ENCODE data around the gene NOS3. TPM values are rescaled to one million over a fixed set of nuclear protein-coding genes. Genes with fewer than 3 reads are reported as not detected.

The NOS3 gene
- total and polyA plus RNA-seq, 2 experiments from 2014 or later: 0.32 to 0.83 TPM

- TF ChIP-seq EZH2phosphoT487 (IDR thresholded peaks at IDR 0.05; ENCODE audit: insufficient read depth, low read depth): no peak
- no peak for TF ChIP-seq EZH2 (IDR thresholded peaks at IDR 0.05; ENCODE audit: insufficient read depth, poor library complexity, severe bottlenecking)
- Histone ChIP-seq H3F3A (ENCODE audit: insufficient read depth) (no peaks in the 10 kb centered on the region), H3K36me3 (ENCODE audit: low read depth) (no peaks in the 10 kb centered on the region), H3K27me3 (replicated peaks; ENCODE audit: insufficient read depth) (peaks cover 29% of the 10 kb centered on the region), H4K20me1 (ENCODE audit: insufficient read depth) (no peaks in the 10 kb centered on the region), H3K9me2 (ENCODE audit: insufficient read depth) (no peaks in the 10 kb centered on the region), H3K9me3 (ENCODE audit: low read depth) (no peaks in the 10 kb centered on the region), H3K27ac (no peak overlapping the region), H3K4me2 (ENCODE audit: unreplicated experiment) (no peak overlapping the region), H2AFZ (no peak overlapping the region), H3K4me1 (ENCODE audit: insufficient read depth) (no peaks in the 10 kb centered on the region), H3K4me3 (no peak overlapping the region), H3K79me2 (ENCODE audit: insufficient read depth) (no peaks in the 10 kb centered on the region), H3K9ac (no peak overlapping the region)
- no peak for DNase-seq
- 31 to 36% methylated on average over 6 of the region's 6 CpGs for WGBS, 2 experiments (ENCODE audit: low coverage in 1 of 2, low lambda C conversion rate in 2 of 2, missing lambda C conversion rate in 2 of 2)
- in situ Hi-C loops (cut with MboI): no loop called here
Observed at GRCh38 chr7:150981644-150982043, 9.2 kb upstream of the NOS3 start.

- Histone ChIP-seq H3K27me3 (replicated peaks; ENCODE audit: insufficient read depth) (peaks cover 22% of the 10 kb centered on the region), H3K4me3 (no peak overlapping the region), H3K36me3 (ENCODE audit: low read depth) (no peaks in the 10 kb centered on the region), H3K9me2 (ENCODE audit: insufficient read depth) (no peaks in the 10 kb centered on the region), H4K20me1 (ENCODE audit: insufficient read depth) (no peaks in the 10 kb centered on the region), H3K4me2 (ENCODE audit: unreplicated experiment) (no peak overlapping the region), H3F3A (ENCODE audit: insufficient read depth) (no peaks in the 10 kb centered on the region), H3K79me2 (ENCODE audit: insufficient read depth) (no peaks in the 10 kb centered on the region), H3K9ac (no peak overlapping the region), H3K27ac (no peak overlapping the region), H3K9me3 (ENCODE audit: low read depth) (no peaks in the 10 kb centered on the region), H2AFZ (no peak overlapping the region), H3K4me1 (ENCODE audit: insufficient read depth) (no peaks in the 10 kb centered on the region)
- WGBS, 2 experiments (ENCODE audit: low coverage in 1 of 2, low lambda C conversion rate in 2 of 2, missing lambda C conversion rate in 2 of 2): 19 to 21% methylated on average over 3 of the region's 3 CpGs
- in situ Hi-C loops (cut with MboI): no loop called here
- no peak for TF ChIP-seq EZH2phosphoT487 (IDR thresholded peaks at IDR 0.05; ENCODE audit: insufficient read depth, low read depth)
- DNase-seq: no peak
Observed at GRCh38 chr7:150982351-150982750, 8.5 kb upstream of the NOS3 start.

DNA sequence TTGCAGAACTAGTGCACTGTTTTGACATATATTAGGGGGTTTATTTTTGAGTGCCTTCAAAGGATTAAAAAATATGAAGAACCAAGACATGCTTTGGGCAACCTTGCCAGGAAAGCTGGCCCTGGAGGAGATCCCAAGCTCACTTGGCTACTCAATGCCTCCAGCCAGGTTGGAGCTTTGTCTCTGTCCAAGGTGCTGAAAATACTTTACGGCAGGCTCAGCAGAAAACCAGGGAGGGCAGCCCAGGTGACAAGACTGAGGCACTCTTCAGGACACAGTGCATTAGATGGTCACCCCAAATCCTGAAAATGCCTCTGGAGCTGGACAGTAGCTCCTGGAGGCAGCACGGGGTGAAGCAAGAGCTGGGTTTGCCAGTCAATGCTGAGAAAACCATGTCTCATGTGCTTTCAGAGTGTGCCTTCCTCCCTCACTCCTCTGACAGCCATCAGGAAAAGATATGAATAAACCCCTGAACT is 6.9 kb upstream of the NOS3 start:
- no peaks in the 10 kb centered on the region for H3K36me3 ChIP-seq (ENCODE audit: low read depth)
- no peaks in the 10 kb centered on the region for H3K9me2 ChIP-seq (ENCODE audit: insufficient read depth)
- H3K4me2 ChIP-seq (ENCODE audit: unreplicated experiment): no peak overlapping the region
- H3K27ac ChIP-seq: no peak overlapping the region
- H3K79me2 ChIP-seq (ENCODE audit: insufficient read depth): no peaks in the 10 kb centered on the region
- in situ Hi-C loops (cut with MboI): no loop called here
- H3K9ac ChIP-seq: no peak overlapping the region
- H4K20me1 ChIP-seq (ENCODE audit: insufficient read depth): no peaks in the 10 kb centered on the region
- TF ChIP-seq EZH2 (IDR thresholded peaks at IDR 0.05; ENCODE audit: insufficient read depth, poor library complexity, severe bottlenecking) (no peak), EZH2phosphoT487 (IDR thresholded peaks at IDR 0.05; ENCODE audit: insufficient read depth, low read depth) (no peak)
- peak; percentile 49 for DNase-seq
- 8 to 13% methylated on average over 2 of the region's 2 CpGs for WGBS, 2 experiments (ENCODE audit: low coverage in 1 of 2, low lambda C conversion rate in 2 of 2, missing lambda C conversion rate in 2 of 2)
- H3F3A ChIP-seq (ENCODE audit: insufficient read depth): no peaks in the 10 kb centered on the region
- no peaks in the 10 kb centered on the region for H3K4me1 ChIP-seq (ENCODE audit: insufficient read depth)
- H3K9me3 ChIP-seq (ENCODE audit: low read depth): no peaks in the 10 kb centered on the region
- H2AFZ ChIP-seq: no peak overlapping the region
- no peak overlapping the region for H3K4me3 ChIP-seq
- peaks cover 19% of the 10 kb centered on the region for H3K27me3 ChIP-seq (replicated peaks; ENCODE audit: insufficient read depth)

- Histone ChIP-seq H3K4me2 (ENCODE audit: unreplicated experiment) (no peak overlapping the region), H3K9me3 (ENCODE audit: low read depth) (no peaks in the 10 kb centered on the region), H3K27me3 (replicated peaks; ENCODE audit: insufficient read depth) (peaks cover 12% of the 10 kb centered on the region), H3F3A (ENCODE audit: insufficient read depth) (no peaks in the 10 kb centered on the region), H2AFZ (no peak overlapping the region), H3K4me1 (ENCODE audit: insufficient read depth) (no peaks in the 10 kb centered on the region), H3K9me2 (ENCODE audit: insufficient read depth) (no peaks in the 10 kb centered on the region), H3K4me3 (no peak overlapping the region), H3K9ac (no peak overlapping the region), H3K27ac (no peak overlapping the region), H3K79me2 (ENCODE audit: insufficient read depth) (no peaks in the 10 kb centered on the region), H3K36me3 (ENCODE audit: low read depth) (no peaks in the 10 kb centered on the region), H4K20me1 (ENCODE audit: insufficient read depth) (no peaks in the 10 kb centered on the region)
- TF ChIP-seq EZH2 (IDR thresholded peaks at IDR 0.05; ENCODE audit: insufficient read depth, poor library complexity, severe bottlenecking) (no peak), EZH2phosphoT487 (IDR thresholded peaks at IDR 0.05; ENCODE audit: insufficient read depth, low read depth) (no peak)
- 8 to 12% methylated on average over 14 to 16 of the region's 16 CpGs for WGBS, 2 experiments (ENCODE audit: low coverage in 1 of 2, low lambda C conversion rate in 2 of 2, missing lambda C conversion rate in 2 of 2)
- in situ Hi-C loops (cut with MboI): loop anchor here (5.0 kb wide), 1 partner anchor 84 kb away; no protein-coding TSS in a partner anchor
- DNase-seq: peak; percentile 70
Observed at GRCh38 chr7:150986099-150986512, 4.7 kb upstream of the NOS3 start.

GRCh38 chr7:150986556-150986955 is 4.3 kb upstream of the NOS3 start:
- Histone ChIP-seq H3K9me3 (ENCODE audit: low read depth) (no peaks in the 10 kb centered on the region), H3K36me3 (ENCODE audit: low read depth) (no peaks in the 10 kb centered on the region), H3K79me2 (ENCODE audit: insufficient read depth) (no peaks in the 10 kb centered on the region), H4K20me1 (ENCODE audit: insufficient read depth) (no peaks in the 10 kb centered on the region), H3K4me2 (ENCODE audit: unreplicated experiment) (no peak overlapping the region), H3K9me2 (ENCODE audit: insufficient read depth) (no peaks in the 10 kb centered on the region), H3K9ac (no peak overlapping the region), H3K27ac (no peak overlapping the region), H3F3A (ENCODE audit: insufficient read depth) (no peaks in the 10 kb centered on the region), H2AFZ (no peak overlapping the region), H3K4me3 (no peak overlapping the region), H3K4me1 (ENCODE audit: insufficient read depth) (no peaks in the 10 kb centered on the region), H3K27me3 (replicated peaks; ENCODE audit: insufficient read depth) (peaks cover 8% of the 10 kb centered on the region)
- WGBS, 2 experiments (ENCODE audit: low coverage in 1 of 2, low lambda C conversion rate in 2 of 2, missing lambda C conversion rate in 2 of 2): 40 to 53% methylated on average over 4 to 5 of the region's 5 CpGs
- DNase-seq: no peak
- TF ChIP-seq EZH2 (IDR thresholded peaks at IDR 0.05; ENCODE audit: insufficient read depth, poor library complexity, severe bottlenecking) (no peak), EZH2phosphoT487 (IDR thresholded peaks at IDR 0.05; ENCODE audit: insufficient read depth, low read depth) (no peak)
- in situ Hi-C loops (cut with MboI): loop anchor here (5.0 kb wide), 1 partner anchor 84 kb away; no protein-coding TSS in a partner anchor

Data from GM23248 (cell line).